ENCODE measurements around the gene RNFT2.

RNFT2 gene

GRCh38 chr12:116879509-116880212 lies 141.5 kb downstream of the RNFT2 start:
- DNase-seq (ENCODE audit: low spot score) = no peak

- no peak for DNase-seq (ENCODE audit: low spot score)
Observed at GRCh38 chr12:116880213-116880816, 142.2 kb downstream of the RNFT2 start.

GRCh38 chr12:116880817-116881324 lies 142.8 kb downstream of the RNFT2 start:
- DNase-seq (ENCODE audit: low spot score) = peak; percentile 73

GRCh38 chr12:116881325-116881876 lies 143.3 kb downstream of the RNFT2 start, which contains the start of gene HRK:
HRK (minus strand) TSS chr12:116881441; CDS start chr12:116881307, 134 bp downstream.
- DNase-seq (ENCODE audit: low spot score) = peak; percentile 57

GRCh38 chr12:116881877-116882507 lies 143.9 kb downstream of the RNFT2 start:
- DNase-seq (ENCODE audit: low spot score) = no peak

- DNase-seq (ENCODE audit: low spot score) = no peak
Observed at GRCh38 chr12:116882742-116883141, 144.6 kb downstream of the RNFT2 start.

- DNase-seq (ENCODE audit: low spot score) = no peak
Observed at GRCh38 chr12:116884871-116885270, 146.8 kb downstream of the RNFT2 start.

- no peak for DNase-seq (ENCODE audit: low spot score)
Observed at GRCh38 chr12:116885491-116885890, 147.4 kb downstream of the RNFT2 start.

GRCh38 chr12:116887244-116887643 lies 149.1 kb downstream of the RNFT2 start:
- DNase-seq (ENCODE audit: low spot score) = no peak

- no peak for DNase-seq (ENCODE audit: low spot score)
Observed at GRCh38 chr12:116887897-116888296, 149.8 kb downstream of the RNFT2 start.

GRCh38 chr12:116890330-116890729 lies 152.2 kb downstream of the RNFT2 start:
- no peak for DNase-seq (ENCODE audit: low spot score)

GRCh38 chr12:116891019-116891418 lies 152.9 kb downstream of the RNFT2 start:
- DNase-seq (ENCODE audit: low spot score) = no peak

- DNase-seq (ENCODE audit: low spot score) = no peak
Observed at GRCh38 chr12:116892349-116893140, 154.4 kb downstream of the RNFT2 start.

- no peak for DNase-seq (ENCODE audit: low spot score)
Observed at GRCh38 chr12:116894913-116895312, 156.8 kb downstream of the RNFT2 start.

- DNase-seq (ENCODE audit: low spot score) = no peak
Observed at GRCh38 chr12:116896411-116896924, 158.4 kb downstream of the RNFT2 start.

GRCh38 chr12:116897476-116897875 lies 159.4 kb downstream of the RNFT2 start:
- no peak for DNase-seq (ENCODE audit: low spot score)

- no peak for DNase-seq (ENCODE audit: low spot score)
Observed at GRCh38 chr12:116898669-116899068, 160.6 kb downstream of the RNFT2 start.

- DNase-seq (ENCODE audit: low spot score) = no peak
Observed at GRCh38 chr12:116901612-116902011, 163.5 kb downstream of the RNFT2 start.

All from HuH-7.5 (cell line).